Keratinocyte (primary cell): Measurements from ENCODE around the gene ADAMTS16. TPM values are rescaled to one million over a fixed set of nuclear protein-coding genes. Genes with fewer than 3 reads are reported as not detected.

Source experiments
- DNase-seq: peaks from one replicate; pipeline ENCODE4 v3.0.0-alpha.2; 2011; ENCODE audit warnings: low read depth, missing footprints, low spot score
- FAIRE-seq: peaks from 2 replicates; lab custom pipeline; 2011; peaks lifted over from hg19 to GRCh38; lab: Jason Lieb, UNC
- H2AFZ ChIP-seq: 2 replicates; pipeline ENCODE4 v1.6.0; 2012; ENCODE audit warnings: low read length, control low read depth, inconsistent platforms; ENCODE audit not compliant: control insufficient read depth
- H3K27ac ChIP-seq: 2 replicates; pipeline ENCODE4 v1.5.1; 2011; ENCODE audit warnings: low read length; ENCODE audit not compliant: control insufficient read depth, insufficient read depth
- H3K27me3 ChIP-seq: 3 replicates; pipeline ENCODE4 v1.6.0; 2011; ENCODE audit warnings: low read length; ENCODE audit not compliant: control insufficient read depth, insufficient read depth; ENCODE audit errors: extremely low read depth
- H3K36me3 ChIP-seq, 2 experiments: 2 replicates in 1 of 2; 3 replicates in 1 of 2; pipeline ENCODE4 v1.5.1; 2011; ENCODE audit warnings: low read length in 2 of 2, mild to moderate bottlenecking in 1 of 2; ENCODE audit not compliant: control insufficient read depth in 2 of 2, insufficient read depth in 2 of 2; ENCODE audit errors: extremely low read depth in 1 of 2
- H3K4me1 ChIP-seq: 3 replicates; pipeline ENCODE4 v1.5.1; 2011; ENCODE audit warnings: low read length; ENCODE audit not compliant: control insufficient read depth, insufficient read depth; ENCODE audit errors: extremely low read depth
- H3K4me2 ChIP-seq: 3 replicates; pipeline ENCODE4 v1.6.0; 2011; ENCODE audit warnings: low read depth, low read length; ENCODE audit not compliant: control insufficient read depth, insufficient read depth; ENCODE audit errors: extremely low read depth
- H3K4me3 ChIP-seq, 3 experiments: fragments of 200-600 bp in 1 of 3; sonication (generic) in 1 of 3; 2 replicates in 2 of 3; 3 replicates in 1 of 3; pipeline ENCODE4 v1.5.1; 2011 to 2016; ENCODE audit warnings: low read length in 3 of 3, mild to moderate bottlenecking in 3 of 3, control low read depth in 2 of 3, inconsistent platforms in 1 of 3, low read depth in 1 of 3, mixed read lengths in 1 of 3, mixed run types in 1 of 3, moderate library complexity in 1 of 3; ENCODE audit not compliant: control insufficient read depth in 2 of 3, insufficient read depth in 2 of 3; ENCODE audit errors: extremely low read depth in 1 of 3
- H3K79me2 ChIP-seq: 2 replicates; pipeline ENCODE4 v1.6.0; 2012; ENCODE audit warnings: low read length; ENCODE audit not compliant: control insufficient read depth, insufficient read depth
- H3K9ac ChIP-seq: 3 replicates; pipeline ENCODE4 v1.6.0; 2011; ENCODE audit warnings: low read length; ENCODE audit not compliant: control insufficient read depth, insufficient read depth; ENCODE audit errors: extremely low read depth
- H3K9me1 ChIP-seq: 3 replicates; pipeline ENCODE4 v1.6.0; 2011; ENCODE audit warnings: low read length; ENCODE audit not compliant: control insufficient read depth, insufficient read depth; ENCODE audit errors: extremely low read depth
- H3K9me3 ChIP-seq: 2 replicates; pipeline ENCODE4 v1.5.1; 2012; ENCODE audit warnings: low read depth, low read length; ENCODE audit not compliant: control insufficient read depth
- H4K20me1 ChIP-seq: 3 replicates; pipeline ENCODE4 v1.6.0; 2011; ENCODE audit warnings: low read length; ENCODE audit not compliant: control insufficient read depth, insufficient read depth; ENCODE audit errors: extremely low read depth
- CTCF ChIP-seq, 3 experiments: IDR thresholded peaks in 1 of 3; conservative IDR thresholded peaks in 1 of 3; optimal IDR thresholded peaks in 1 of 3; 2 replicates in 2 of 3; 3 replicates in 1 of 3; pipeline versions ENCODE3 to v1.5.1; 2011; ENCODE audit warnings: low read length in 3 of 3, mild to moderate bottlenecking in 3 of 3, moderate library complexity in 2 of 3, control low read depth in 1 of 3, inconsistent platforms in 1 of 3; ENCODE audit not compliant: insufficient read depth in 2 of 3; ENCODE audit errors: extremely low read depth in 1 of 3
- EZH2 ChIP-seq: IDR thresholded peaks from one replicate; pipeline ENCODE4 v1.6.1; 2012; ENCODE audit warnings: inconsistent platforms, mild to moderate bottlenecking, low read length, moderate library complexity
- dilution Hi-C: fragments of 300-500 bp; cut with MboI; formaldehyde crosslinking; loops from one replicate; pipeline ENCODE4 v1.7.0; 2020; ENCODE audit warnings: low sequenced_read_pairs; ENCODE audit not compliant: extremely low pct_ligation_motif_present
- polyA plus RNA-seq, 5 experiments: library from polyadenylated mRNA; depleted of rRNA in 3 of 5; stranded (reverse) in 3 of 5; stranded (forward) in 1 of 5; unstranded in 1 of 5; fragments of >200 nt; gene quantifications; 1 replicate in 1 of 5; 2 replicates in 3 of 5; 3 replicates in 1 of 5; pipeline versions ENCODE4 v1.2.1 to v1.2.3, GENCODE V29; 2011 to 2012; ENCODE audit warnings: missing spikeins in 2 of 5, low read depth in 1 of 5, low replicate concordance in 1 of 5

ADAMTS16 gene
- polyA plus RNA-seq, 1 donor (not counting 4 experiments of a cell fraction or from before 2014, with no cell fraction given) = not detected

- Histone ChIP-seq H3K9me1 (no peaks in the 10 kb centered on the region), H3K4me1 (no peaks in the 10 kb centered on the region), H3K27me3 (no peaks in the 10 kb centered on the region), H2AFZ (no peak overlapping the region), H3K36me3 (no peaks in the 10 kb centered on the region), H4K20me1 (no peaks in the 10 kb centered on the region), H3K4me2 (no peak overlapping the region), H3K9me3 (no peaks in the 10 kb centered on the region), H3K27ac (no peak overlapping the region), H3K9ac (no peak overlapping the region), H3K4me3 (no peak overlapping the region), H3K79me2 (no peaks in the 10 kb centered on the region)
- DNase-seq (no peak), FAIRE-seq (no peak)
- dilution Hi-C loops = no loop called here
- no peak for TF ChIP-seq EZH2
- no peak for TF ChIP-seq CTCF (optimal IDR thresholded peaks at IDR 0.05 in 1 of 3, IDR thresholded peaks at IDR 0.05 in 1 of 3, conservative IDR thresholded peaks at IDR 0.05 in 1 of 3; ENCODE audit: extremely low read depth in 1 of 3, insufficient read depth in 2 of 3, low read length in 3 of 3)
These were observed 80.9 kb downstream of the ADAMTS16 start for GRCh38 chr5:5220901-5221631.

- Histone ChIP-seq H2AFZ (no peak overlapping the region), H4K20me1 (no peaks in the 10 kb centered on the region), H3K79me2 (no peaks in the 10 kb centered on the region), H3K27me3 (no peaks in the 10 kb centered on the region), H3K9ac (no peak overlapping the region), H3K4me2 (no peak overlapping the region), H3K9me1 (no peaks in the 10 kb centered on the region), H3K4me3 (no peak overlapping the region), H3K9me3 (no peaks in the 10 kb centered on the region), H3K27ac (no peak overlapping the region), H3K4me1 (no peaks in the 10 kb centered on the region), H3K36me3 (no peaks in the 10 kb centered on the region)
- FAIRE-seq (no peak), DNase-seq (no peak)
- dilution Hi-C loops = no loop called here
- TF ChIP-seq CTCF (optimal IDR thresholded peaks at IDR 0.05 in 1 of 3, IDR thresholded peaks at IDR 0.05 in 1 of 3, conservative IDR thresholded peaks at IDR 0.05 in 1 of 3; ENCODE audit: extremely low read depth in 1 of 3, insufficient read depth in 2 of 3, low read length in 3 of 3) = no peak
- TF ChIP-seq EZH2 = no peak
These were observed 81.6 kb downstream of the ADAMTS16 start for GRCh38 chr5:5221724-5222123.
